OCI-LY3 (cell line): Measurements from ENCODE around the gene LTBP1.

Source experiments
- EZH2phosphoT487 ChIP-seq: fragments of 200-600 bp; shearing (Covaris generic); IDR thresholded peaks from 2 replicates; pipeline ENCODE4 v1.6.1; 2018; ENCODE audit warnings: antibody characterized with exemption, mixed run types, low read depth
- TF ChIP-seq, protein P1 (sequence below): fragments of 200-600, 300-600 bp; sonication (generic); IDR thresholded peaks from 2 replicates; pipeline ENCODE4 v1.5.1; 2014; ENCODE audit warnings: antibody characterized with exemption, low read length, low read depth

DNA sequence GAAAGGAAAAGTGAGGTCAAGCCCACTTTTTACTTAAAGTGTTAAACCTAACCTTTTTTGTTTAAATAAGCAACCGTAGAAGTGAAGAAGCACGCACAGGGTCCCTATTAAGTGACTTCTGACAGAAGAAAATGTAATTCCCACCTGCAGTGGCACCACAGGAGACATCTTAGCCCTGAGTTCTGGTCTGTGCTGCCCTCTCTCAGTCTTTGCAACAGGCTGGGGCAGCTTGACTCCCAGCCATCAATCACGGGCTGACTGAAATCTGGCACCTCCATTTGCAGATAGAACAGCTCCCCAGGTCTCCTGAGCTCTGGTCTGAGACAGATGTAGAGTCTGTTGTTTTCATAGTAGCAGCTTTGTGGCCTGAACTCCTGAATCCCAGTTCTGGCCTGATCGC is 170.0 kb downstream of the LTBP1 start:
- TF ChIP-seq, protein P1, sequence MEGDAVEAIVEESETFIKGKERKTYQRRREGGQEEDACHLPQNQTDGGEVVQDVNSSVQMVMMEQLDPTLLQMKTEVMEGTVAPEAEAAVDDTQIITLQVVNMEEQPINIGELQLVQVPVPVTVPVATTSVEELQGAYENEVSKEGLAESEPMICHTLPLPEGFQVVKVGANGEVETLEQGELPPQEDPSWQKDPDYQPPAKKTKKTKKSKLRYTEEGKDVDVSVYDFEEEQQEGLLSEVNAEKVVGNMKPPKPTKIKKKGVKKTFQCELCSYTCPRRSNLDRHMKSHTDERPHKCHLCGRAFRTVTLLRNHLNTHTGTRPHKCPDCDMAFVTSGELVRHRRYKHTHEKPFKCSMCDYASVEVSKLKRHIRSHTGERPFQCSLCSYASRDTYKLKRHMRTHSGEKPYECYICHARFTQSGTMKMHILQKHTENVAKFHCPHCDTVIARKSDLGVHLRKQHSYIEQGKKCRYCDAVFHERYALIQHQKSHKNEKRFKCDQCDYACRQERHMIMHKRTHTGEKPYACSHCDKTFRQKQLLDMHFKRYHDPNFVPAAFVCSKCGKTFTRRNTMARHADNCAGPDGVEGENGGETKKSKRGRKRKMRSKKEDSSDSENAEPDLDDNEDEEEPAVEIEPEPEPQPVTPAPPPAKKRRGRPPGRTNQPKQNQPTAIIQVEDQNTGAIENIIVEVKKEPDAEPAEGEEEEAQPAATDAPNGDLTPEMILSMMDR = no peak
- TF ChIP-seq EZH2phosphoT487 = no peak
